GM19023 (cell line): ENCODE data around the gene MORN5.

ENCODE experiments used
- ATAC-seq: cut with Tn5 transposase; IDR thresholded peaks from one replicate; pipeline ENCODE4 v1.9.1; 2021; ENCODE audit warnings: mild to moderate bottlenecking, moderate library complexity; ENCODE audit not compliant: unreplicated experiment

Gene MORN5

GRCh38 chr9:122228191-122228567 lies 68.5 kb downstream of the MORN5 start:
- no peak for ATAC-seq

DNA sequence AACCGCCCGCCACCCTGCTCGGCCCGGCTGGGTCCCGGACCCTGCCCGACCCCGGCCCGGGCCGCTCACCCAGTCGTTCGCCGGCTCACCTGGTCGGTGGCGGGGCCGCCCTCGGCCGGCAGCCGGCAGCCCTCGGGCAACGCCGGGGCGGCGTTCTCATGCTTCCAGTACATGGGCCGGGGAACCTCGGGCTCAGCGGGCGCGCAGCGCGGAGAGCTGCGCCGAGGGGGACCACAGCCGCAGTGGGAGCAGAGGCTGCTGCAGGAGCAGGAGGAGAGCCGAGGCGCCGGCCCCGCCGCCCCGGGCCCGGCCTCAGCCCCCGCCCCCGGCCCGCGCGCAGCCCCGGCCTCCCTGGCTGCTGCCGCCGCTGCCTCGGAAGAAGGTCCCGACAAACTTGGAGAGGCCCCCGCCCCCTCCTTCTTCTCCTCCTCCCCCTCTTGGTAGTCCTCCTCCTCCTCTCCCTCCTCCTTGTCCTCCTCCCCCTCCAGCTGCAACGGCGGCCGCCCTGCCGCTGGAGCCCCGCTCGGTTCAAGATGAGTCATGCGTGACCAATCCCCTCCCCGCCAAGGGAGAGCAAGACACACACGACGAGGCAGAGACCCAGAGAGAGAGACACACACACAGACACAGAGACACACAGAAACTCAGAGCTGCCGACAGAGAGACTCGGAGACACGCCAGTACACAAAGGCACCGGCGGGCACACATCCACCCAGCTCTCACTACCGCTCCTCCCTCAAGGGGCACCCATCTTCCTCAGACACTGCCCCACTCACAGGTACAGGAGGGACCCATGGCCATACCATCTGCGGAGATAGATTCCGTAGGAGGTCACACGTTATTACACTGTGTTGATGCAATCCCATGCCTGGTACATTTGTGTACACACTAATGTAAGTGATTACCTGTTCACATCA lies 69.1 kb downstream of the MORN5 start, which contains the start of gene LHX6:
Gene LHX6, minus strand, starts transcription at position 390 of the 917 bp plus-strand sequence. Its CDS starts 217 bp downstream, at position 173.
- no peak for ATAC-seq

DNA sequence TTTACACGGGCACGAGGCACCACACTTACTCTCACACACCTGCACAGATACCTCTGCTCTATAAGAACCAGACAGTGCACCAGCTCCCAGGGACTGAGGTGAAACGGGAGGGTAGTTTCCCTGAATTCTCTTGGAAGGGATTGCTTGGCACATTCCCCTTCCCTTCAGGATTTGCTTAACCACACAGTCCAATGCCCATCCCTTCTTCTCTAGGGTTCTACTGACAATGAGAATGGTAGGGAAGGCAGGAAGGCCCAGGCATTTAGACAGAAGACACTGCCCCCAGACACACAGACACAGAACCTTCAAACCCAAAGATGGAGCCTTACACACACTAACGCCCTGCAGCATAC lies 69.8 kb downstream of the MORN5 start:
- ATAC-seq = no peak

DNA sequence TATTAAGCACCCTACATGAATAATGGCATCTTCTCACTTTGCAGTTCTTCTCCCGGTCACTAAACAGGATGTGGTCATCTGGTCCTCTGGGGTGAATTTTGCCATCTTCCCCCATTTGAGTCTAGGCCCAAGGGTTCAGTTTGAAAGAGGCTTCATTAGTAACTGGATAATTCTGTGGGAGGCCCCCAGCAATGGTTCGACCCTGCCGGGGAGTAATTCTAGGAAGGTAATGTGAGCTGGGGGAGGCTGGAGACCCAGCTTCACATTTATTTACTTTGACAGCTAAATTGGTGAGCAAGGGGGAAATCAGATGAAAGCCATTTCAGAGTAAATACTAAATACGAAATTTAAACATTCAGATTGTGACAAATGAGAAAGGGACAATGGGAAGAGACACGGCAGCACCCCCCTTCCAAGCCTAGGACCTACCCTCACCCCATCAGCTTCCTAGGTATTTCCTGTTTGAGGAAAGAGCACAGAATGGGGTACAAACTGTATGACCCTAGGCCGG lies 73.1 kb downstream of the MORN5 start:
- ATAC-seq = no peak

- ATAC-seq = no peak
Measured at GRCh38 chr9:122234022-122234748, 74.5 kb downstream of the MORN5 start.

DNA sequence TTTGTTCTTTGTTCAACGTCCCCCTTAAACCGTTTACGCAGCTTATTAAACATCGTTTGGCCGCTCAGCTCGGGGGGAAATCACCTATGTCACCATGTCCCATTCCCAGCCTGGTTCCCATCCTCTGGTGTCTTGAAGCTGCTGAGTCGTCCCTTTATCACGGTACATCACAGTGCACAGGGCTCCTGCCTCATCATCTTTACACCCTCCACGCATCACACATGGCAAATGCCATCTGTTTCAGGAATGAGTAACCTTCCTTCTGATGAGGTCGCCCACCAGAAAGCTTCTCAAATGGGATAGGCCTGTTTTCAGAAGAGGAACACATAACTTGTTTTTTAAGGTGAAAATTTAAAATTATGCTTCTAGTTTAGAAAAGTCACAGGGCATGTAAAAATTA lies 77.0 kb downstream of the MORN5 start:
- ATAC-seq = no peak

DNA sequence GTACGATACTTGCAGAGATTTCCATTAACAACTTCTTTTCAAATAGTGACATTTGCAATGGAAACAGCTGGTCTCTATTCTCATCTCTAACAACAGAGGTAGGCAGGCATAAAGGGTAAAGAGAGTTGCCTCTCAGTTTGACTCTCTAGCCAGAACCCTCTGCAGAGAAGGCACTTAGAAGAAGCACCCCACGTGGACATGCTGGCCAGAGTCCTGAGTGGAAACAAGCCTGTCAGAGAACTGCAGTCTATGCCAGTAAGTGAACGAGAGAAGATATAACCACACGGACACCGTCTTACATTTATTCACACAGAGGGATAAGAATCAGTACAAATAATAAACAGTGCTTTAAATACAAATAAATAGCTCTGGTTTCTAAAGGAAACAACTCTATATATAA lies 80.0 kb downstream of the MORN5 start:
- ATAC-seq = no peak

DNA sequence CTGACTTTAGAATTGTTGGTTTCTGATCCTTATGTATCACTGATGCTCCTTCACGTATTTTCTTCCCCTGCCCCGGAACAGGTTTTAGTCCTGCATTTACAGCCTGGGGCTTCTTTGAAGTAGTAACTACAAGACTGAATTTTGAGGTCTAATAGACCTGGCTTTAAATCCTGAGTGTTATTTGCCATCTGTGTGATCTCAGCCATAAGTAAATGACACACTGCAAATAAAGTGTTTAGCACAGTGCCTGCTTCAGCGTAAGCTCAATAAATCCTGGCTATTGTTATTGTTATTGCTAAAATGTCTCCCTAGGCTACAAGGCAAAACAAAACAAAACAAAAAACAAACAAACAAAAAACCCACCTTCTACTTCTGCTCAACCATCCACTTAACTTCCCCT lies 84.6 kb downstream of the MORN5 start:
- no peak for ATAC-seq

DNA sequence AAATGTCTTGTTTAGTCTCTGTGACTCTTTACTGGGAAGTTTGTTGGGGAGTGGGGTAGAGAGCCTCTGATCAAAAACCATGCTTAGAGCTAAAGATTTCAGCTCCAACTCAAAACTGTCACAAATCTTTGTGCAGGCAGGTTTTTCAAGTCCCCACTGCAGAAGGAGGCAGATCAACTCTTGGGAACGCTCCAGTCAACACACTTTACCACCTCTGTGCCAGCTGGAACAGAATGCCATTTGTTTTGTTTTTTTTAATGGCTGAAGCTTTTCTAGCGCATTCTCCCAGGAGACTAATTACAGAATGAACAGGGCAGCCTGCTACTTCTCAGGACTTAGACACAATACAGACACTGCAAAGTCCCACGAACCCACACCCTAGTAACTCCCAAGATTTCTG lies 87.0 kb downstream of the MORN5 start:
- ATAC-seq = no peak

DNA sequence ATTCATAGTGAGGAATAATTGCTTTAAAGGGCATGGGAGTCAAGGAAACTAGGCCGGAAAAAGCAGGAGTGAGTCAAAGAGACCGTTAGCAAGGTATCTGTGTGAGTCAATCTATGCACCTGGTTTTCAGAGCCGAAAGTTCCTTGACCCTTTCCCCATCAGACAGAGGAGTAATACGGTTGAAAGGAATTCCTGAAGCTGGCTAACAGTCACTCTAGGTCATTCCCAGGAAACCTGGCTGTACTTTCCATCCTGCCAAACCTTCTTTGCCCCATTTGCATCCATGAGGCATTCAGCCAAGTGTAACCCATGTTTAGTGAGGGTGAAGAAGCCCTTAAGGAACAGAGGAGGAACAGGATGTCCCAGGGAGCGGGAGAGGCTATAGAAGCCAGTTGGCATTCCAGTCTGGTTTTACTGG lies 88.7 kb downstream of the MORN5 start:
- no peak for ATAC-seq
